GM23338 (cell line): ENCODE data around the gene GRIN3B. TPM values are rescaled to one million over a fixed set of nuclear protein-coding genes. Genes with fewer than 3 reads are reported as not detected.

Source experiments
- ATAC-seq: fragments of 200-7000 bp; cut with Tn5 transposase; 3 replicates; pipeline ENCODE4 v1.9.1; 2020
- DNase-seq: peaks from one replicate; pipeline ENCODE4 v3.0.0-alpha.2; 2015; ENCODE audit warnings: low spot score
- H2AFZ ChIP-seq: fragments of 200-600 bp; sonication (generic); 2 replicates; pipeline ENCODE4 v1.8.0; 2016; ENCODE audit warnings: antibody characterized with exemption, mild to moderate bottlenecking, moderate library complexity
- H3F3A ChIP-seq: fragments of 200-600 bp; sonication (generic); replicated peaks from 2 replicates; pipeline ENCODE4 v1.8.0; 2017; ENCODE audit warnings: antibody characterized with exemption, mixed run types, low read depth
- H3K27ac ChIP-seq: fragments of 200-600 bp; sonication (generic); 2 replicates; pipeline ENCODE4 v1.6.1; 2016; ENCODE audit warnings: low read depth
- H3K27me3 ChIP-seq: fragments of 200-600 bp; sonication (generic); 2 replicates; pipeline ENCODE4 v1.8.0; 2016; ENCODE audit warnings: mild to moderate bottlenecking, mixed run types, moderate library complexity; ENCODE audit not compliant: insufficient read depth
- H3K36me3 ChIP-seq: fragments of 200-600 bp; sonication (generic); 2 replicates; pipeline ENCODE4 v1.8.0; 2016; ENCODE audit warnings: mild to moderate bottlenecking; ENCODE audit not compliant: insufficient read depth
- H3K4me1 ChIP-seq: fragments of 200-600 bp; sonication (generic); 2 replicates; pipeline ENCODE4 v1.8.0; 2016; ENCODE audit warnings: mild to moderate bottlenecking, moderate library complexity; ENCODE audit not compliant: insufficient read depth
- H3K4me2 ChIP-seq: fragments of 200-600 bp; sonication (generic); 2 replicates; pipeline ENCODE4 v1.7.1; 2017; ENCODE audit warnings: mixed run types
- H3K4me3 ChIP-seq: fragments of 200-600 bp; sonication (generic); 2 replicates; pipeline ENCODE4 v1.6.1; 2016; ENCODE audit warnings: mixed run types
- H3K79me2 ChIP-seq: fragments of 200-600 bp; sonication (generic); replicated peaks from 2 replicates; pipeline ENCODE4 v1.8.0; 2017; ENCODE audit warnings: mild to moderate bottlenecking; ENCODE audit not compliant: insufficient read depth
- H3K9me2 ChIP-seq: fragments of 200-600 bp; sonication (generic); 2 replicates; pipeline ENCODE4 v1.8.0; 2017; ENCODE audit not compliant: insufficient read depth
- H4K20me1 ChIP-seq: fragments of 200-600 bp; sonication (generic); replicated peaks from 2 replicates; pipeline ENCODE4 v1.8.0; 2017; ENCODE audit warnings: mild to moderate bottlenecking; ENCODE audit not compliant: insufficient read depth
- H3K27ac Mint-ChIP-seq: 2 replicates; pipeline ENCODE4 v1.8.0; 2020; ENCODE audit warnings: inconsistent platforms, mild to moderate bottlenecking, moderate library complexity, mixed read lengths
- H3K27me3 Mint-ChIP-seq: 3 replicates; pipeline ENCODE4 v1.8.0; 2022; ENCODE audit warnings: low read depth, mild to moderate bottlenecking, moderate library complexity, mixed read lengths, inconsistent platforms; ENCODE audit not compliant: insufficient read depth, poor library complexity
- H3K36me3 Mint-ChIP-seq: 3 replicates; pipeline ENCODE4 v1.8.0; 2021; ENCODE audit warnings: low read depth, mild to moderate bottlenecking, inconsistent platforms, moderate library complexity, mixed read lengths
- H3K4me1 Mint-ChIP-seq: 3 replicates; pipeline ENCODE4 v1.8.0; 2020; ENCODE audit warnings: mild to moderate bottlenecking, inconsistent platforms, mixed read lengths
- H3K4me3 Mint-ChIP-seq: 3 replicates; pipeline ENCODE4 v1.8.0; 2021; ENCODE audit warnings: moderate library complexity, mild to moderate bottlenecking, inconsistent platforms, mixed read lengths
- H3K9me3 Mint-ChIP-seq: 3 replicates; pipeline ENCODE4 v1.8.0; 2020; ENCODE audit warnings: moderate library complexity, mild to moderate bottlenecking, inconsistent platforms, mixed read lengths
- CREB1 ChIP-seq: fragments of 250-450 bp; sonication (Bioruptor Pico); IDR thresholded peaks from 2 replicates; pipeline ENCODE4 v1.5.0; 2020; ENCODE audit warnings: low read depth, mild to moderate bottlenecking, moderate library complexity
- EZH2phosphoT487 ChIP-seq: fragments of 200-600 bp; sonication (generic); IDR thresholded peaks from one replicate; pipeline ENCODE4 v1.8.1; 2018; ENCODE audit warnings: antibody characterized with exemption; ENCODE audit not compliant: unreplicated experiment
- JUNB ChIP-seq: IDR thresholded peaks from one replicate; pipeline ENCODE4 v1.6.1; 2016; ENCODE audit warnings: antibody characterized with exemption; ENCODE audit not compliant: unreplicated experiment
- NANOG ChIP-seq: IDR thresholded peaks from 2 replicates; pipeline ENCODE4 v1.6.1; 2016; ENCODE audit warnings: antibody characterized with exemption, borderline replicate concordance
- POLR2AphosphoS5 ChIP-seq: IDR thresholded peaks from 2 replicates; pipeline ENCODE4 v1.6.1; 2016; ENCODE audit warnings: antibody characterized with exemption, low read depth
- REST ChIP-seq: IDR thresholded peaks from one replicate; pipeline ENCODE4 v1.6.1; 2018; ENCODE audit warnings: antibody characterized with exemption; ENCODE audit not compliant: unreplicated experiment
- STAT1 ChIP-seq: IDR thresholded peaks from one replicate; pipeline ENCODE4 v1.6.1; 2016; ENCODE audit warnings: antibody characterized with exemption; ENCODE audit not compliant: unreplicated experiment
- ZNF114 ChIP-seq: fragments of 250-450 bp; sonication (Bioruptor Pico); IDR thresholded peaks from 2 replicates; pipeline ENCODE4 v1.5.0; 2020; ENCODE audit warnings: mild to moderate bottlenecking, moderate library complexity
- ZNF331 ChIP-seq: fragments of 250-450 bp; sonication (Bioruptor Pico); IDR thresholded peaks from 2 replicates; pipeline ENCODE4 v1.5.0; 2020; ENCODE audit warnings: low read depth, mild to moderate bottlenecking, moderate library complexity
- polyA plus RNA-seq: library from polyadenylated mRNA; unstranded; fragments of >200 nt; fragmentation: Nextera tagmentation; extraction: Ambion mirVana; gene quantifications from 2 replicates; pipeline ENCODE4 v1.2.1, GENCODE V29; 2016
- total RNA-seq: library from RNA; depleted of rRNA; stranded (reverse); fragments of >200 nt; shearing (Covaris generic); gene quantifications from 2 replicates; pipeline ENCODE4 v1.2.3, GENCODE V29; 2014

Gene GRIN3B
- total and polyA plus RNA-seq, 2 experiments from 2014 or later, result 0.11 to 2.8 TPM

- peak overlapping the region; percentile 48; the same call in 1 of the 2 replicates for H3K4me2 ChIP-seq
- peak; percentile 9 for ATAC-seq
- peak overlapping the region; percentile 75; the same call in 1 of the 2 replicates for H3K27ac Mint-ChIP-seq
Observed at GRCh38 chr19:955803-956765, 44.1 kb upstream of the GRIN3B start.

More at GRCh38 chr19:955803-956765, 44.1 kb upstream of the GRIN3B start:
- Mint-ChIP-seq H3K36me3 (peaks cover 7% of the 10 kb centered on the region; the same call in 2 of the 3 replicates), H3K9me3 (no peaks in the 10 kb centered on the region), H3K4me1 (peaks cover 30% of the 10 kb centered on the region), H3K4me3 (no peak overlapping the region; the same call in 2 of the 3 replicates), H3K27me3 (peaks cover 15% of the 10 kb centered on the region)
- no peak for DNase-seq
- Histone ChIP-seq H3K79me2 (peaks cover 36% of the 10 kb centered on the region), H3K9me2 (no peaks in the 10 kb centered on the region), H3K27ac (peak overlapping the region; percentile 88), H4K20me1 (no peaks in the 10 kb centered on the region; the same call in 1 of the 2 replicates), H3K4me1 (peaks cover 36% of the 10 kb centered on the region), H2AFZ (no peak overlapping the region), H3K36me3 (no peaks in the 10 kb centered on the region), H3F3A (peaks cover 19% of the 10 kb centered on the region; the same call in 1 of the 2 replicates), H3K4me3 (no peak overlapping the region), H3K27me3 (no peaks in the 10 kb centered on the region)
- TF ChIP-seq CREB1 (CRISPR knock-in tag), result no peak
- TF ChIP-seq ZNF114 (CRISPR knock-in tag), result no peak
- TF ChIP-seq JUNB, result no peak
- no peak for TF ChIP-seq ZNF331 (CRISPR knock-in tag)
- TF ChIP-seq NANOG, result no peak
- TF ChIP-seq POLR2AphosphoS5, result no peak
- no peak for TF ChIP-seq EZH2phosphoT487
- TF ChIP-seq REST, result no peak
- TF ChIP-seq STAT1, result no peak
